Fibroblast of villous mesenchyme (primary cell): ENCODE results near the gene SDR42E2. TPM values are rescaled to one million over a fixed set of nuclear protein-coding genes. Genes with fewer than 3 reads are reported as not detected.
"Not testable (repeated sequence)": the region's sequence is repeated elsewhere in the genome, so short reads cannot be mapped to it uniquely, and the experiment has no call there.

Experiments used
- DNase-seq: peaks from one replicate; pipeline ENCODE4 v3.0.0-alpha.2; 2010; ENCODE audit warnings: low read depth
- H3K4me3 ChIP-seq: 2 replicates; pipeline ENCODE4 v1.5.1; 2011; ENCODE audit warnings: low read depth, mild to moderate bottlenecking, low read length
- total RNA-seq: library from RNA; depleted of rRNA; stranded (reverse); fragments of >200 nt; gene quantifications from 2 replicates; pipeline ENCODE4 v1.2.3, GENCODE V29; 2012
- TF ChIP-seq, protein P1 (sequence below): IDR thresholded peaks from 2 replicates; pipeline ENCODE4 v1.5.1; 2012; ENCODE audit warnings: low read depth, mild to moderate bottlenecking, low read length; ENCODE audit not compliant: insufficient read depth

SDR42E2 gene
- total RNA-seq, 1 donor: not detected

DNA sequence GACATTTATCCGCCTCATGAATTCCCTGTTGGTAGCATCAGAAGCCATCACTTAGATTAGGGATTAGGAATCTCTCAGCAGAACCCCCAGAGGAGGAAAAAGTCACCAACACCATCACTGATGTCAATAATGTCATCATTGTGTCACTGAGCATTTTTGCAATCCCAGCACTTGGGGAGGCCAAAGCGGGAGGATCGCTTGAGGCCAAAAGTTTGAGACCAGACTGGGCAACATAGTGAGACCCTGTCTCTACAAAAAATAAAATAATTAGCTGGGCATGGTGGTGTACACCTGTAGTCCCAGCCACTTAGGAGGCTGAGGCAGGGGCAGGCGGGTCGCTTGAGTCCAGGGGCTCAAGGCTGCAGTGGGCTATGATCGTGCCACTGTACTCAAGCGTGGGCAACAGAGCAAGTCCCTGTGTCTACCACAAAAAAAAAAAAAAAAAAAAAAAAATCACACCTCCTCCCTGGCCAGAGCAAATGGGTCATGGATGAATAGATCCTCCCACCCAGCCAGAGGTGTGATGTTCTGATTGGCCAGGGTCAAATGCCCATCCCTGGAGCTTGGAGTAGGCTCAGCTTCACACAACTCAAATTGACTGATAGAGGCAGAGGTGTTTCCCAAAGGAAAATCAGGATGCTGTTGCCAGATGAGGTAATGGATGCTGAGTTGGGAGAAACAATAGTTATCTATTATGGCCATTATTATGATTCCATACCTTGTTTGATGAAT, 38.4 kb upstream of the SDR42E2 start:
- TF ChIP-seq, protein P1, sequence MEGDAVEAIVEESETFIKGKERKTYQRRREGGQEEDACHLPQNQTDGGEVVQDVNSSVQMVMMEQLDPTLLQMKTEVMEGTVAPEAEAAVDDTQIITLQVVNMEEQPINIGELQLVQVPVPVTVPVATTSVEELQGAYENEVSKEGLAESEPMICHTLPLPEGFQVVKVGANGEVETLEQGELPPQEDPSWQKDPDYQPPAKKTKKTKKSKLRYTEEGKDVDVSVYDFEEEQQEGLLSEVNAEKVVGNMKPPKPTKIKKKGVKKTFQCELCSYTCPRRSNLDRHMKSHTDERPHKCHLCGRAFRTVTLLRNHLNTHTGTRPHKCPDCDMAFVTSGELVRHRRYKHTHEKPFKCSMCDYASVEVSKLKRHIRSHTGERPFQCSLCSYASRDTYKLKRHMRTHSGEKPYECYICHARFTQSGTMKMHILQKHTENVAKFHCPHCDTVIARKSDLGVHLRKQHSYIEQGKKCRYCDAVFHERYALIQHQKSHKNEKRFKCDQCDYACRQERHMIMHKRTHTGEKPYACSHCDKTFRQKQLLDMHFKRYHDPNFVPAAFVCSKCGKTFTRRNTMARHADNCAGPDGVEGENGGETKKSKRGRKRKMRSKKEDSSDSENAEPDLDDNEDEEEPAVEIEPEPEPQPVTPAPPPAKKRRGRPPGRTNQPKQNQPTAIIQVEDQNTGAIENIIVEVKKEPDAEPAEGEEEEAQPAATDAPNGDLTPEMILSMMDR: no peak
- H3K4me3 ChIP-seq: no peak overlapping the region

DNA sequence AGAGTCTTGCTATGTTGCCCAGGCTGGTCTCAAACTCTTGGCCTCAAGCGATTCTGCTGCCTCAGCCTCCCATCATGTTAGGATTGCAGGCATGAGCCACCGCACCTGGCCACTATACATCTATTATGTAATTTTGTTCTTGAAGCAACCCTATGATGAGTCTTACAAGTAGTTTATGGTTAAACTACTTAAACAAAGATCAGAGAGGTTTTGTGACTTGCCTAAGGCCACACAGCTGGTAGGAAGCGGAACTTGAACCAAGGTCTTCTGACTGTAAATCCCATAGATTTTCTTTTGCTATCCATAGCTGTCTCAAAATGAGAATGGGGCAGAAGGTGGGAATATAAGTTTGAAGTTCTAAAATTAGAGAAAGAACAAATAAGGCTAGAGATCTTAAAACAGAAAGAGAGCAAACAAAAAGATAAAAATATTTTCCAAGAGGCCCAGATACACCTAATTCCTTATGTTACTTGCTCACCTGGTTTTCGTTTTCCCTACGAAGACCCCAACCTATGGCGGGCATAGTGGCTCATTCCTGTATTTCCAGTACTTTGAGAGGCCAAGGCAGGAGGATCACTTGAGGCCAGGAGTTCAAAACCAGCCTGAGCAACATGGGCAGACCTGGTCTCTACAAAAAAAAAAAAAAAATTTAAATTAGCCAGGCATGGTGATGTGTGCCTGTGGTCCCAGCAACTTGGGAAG, 37.6 kb upstream of the SDR42E2 start:
- no peak overlapping the region for H3K4me3 ChIP-seq
- DNase-seq: no peak
- TF ChIP-seq, protein P1: no peak

More for the DNA sequence above, 38.4 kb upstream of the SDR42E2 start:
- no peak for DNase-seq

DNA sequence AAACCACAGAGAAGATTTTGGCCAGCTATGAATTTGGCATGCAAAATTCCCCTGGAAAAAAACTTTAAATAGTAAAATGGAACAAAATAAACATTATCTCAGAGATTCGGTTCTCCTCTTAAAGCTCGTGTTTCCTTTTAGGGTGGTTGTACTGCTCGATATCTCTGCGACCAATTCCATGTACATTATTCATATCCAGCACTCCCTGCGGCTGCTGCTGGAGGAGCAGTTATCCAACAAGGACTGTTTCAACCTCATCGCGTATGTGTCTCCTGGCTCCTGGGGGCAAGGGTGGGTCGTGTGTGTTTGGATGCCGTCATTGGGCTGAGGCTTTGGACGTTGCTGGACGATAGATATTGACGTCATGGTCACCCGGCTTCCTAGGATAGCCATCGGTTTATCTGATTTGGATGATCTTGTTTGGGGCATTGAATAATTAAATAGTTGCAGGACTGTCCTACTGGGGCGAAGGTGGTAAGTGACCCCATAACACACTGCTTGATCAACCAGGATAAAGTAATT, 36.2 kb upstream of the SDR42E2 start:
- H3K4me3 ChIP-seq: no peak overlapping the region

DNA sequence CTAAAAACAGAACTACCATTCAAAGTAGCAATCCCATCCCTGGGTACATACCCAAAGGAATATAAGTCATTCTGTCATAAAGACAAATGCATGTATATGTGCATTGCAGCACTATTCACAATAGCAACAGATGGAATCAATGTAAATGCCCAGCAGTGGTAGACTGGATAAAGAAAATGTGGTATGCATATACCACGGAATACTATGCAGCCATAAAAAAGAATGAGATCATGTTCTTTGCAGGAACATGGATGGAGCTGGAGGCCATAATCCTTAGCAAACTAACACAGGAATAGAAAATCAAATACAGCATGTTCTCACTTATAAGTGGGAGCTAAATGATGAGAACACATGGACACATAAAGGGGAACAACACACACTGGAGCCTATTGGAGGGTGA, 33.8 kb upstream of the SDR42E2 start:
- not testable (repeated sequence) for DNase-seq

More for the DNA sequence above, 36.2 kb upstream of the SDR42E2 start:
- DNase-seq: no peak
- TF ChIP-seq, protein P1: no peak

DNA sequence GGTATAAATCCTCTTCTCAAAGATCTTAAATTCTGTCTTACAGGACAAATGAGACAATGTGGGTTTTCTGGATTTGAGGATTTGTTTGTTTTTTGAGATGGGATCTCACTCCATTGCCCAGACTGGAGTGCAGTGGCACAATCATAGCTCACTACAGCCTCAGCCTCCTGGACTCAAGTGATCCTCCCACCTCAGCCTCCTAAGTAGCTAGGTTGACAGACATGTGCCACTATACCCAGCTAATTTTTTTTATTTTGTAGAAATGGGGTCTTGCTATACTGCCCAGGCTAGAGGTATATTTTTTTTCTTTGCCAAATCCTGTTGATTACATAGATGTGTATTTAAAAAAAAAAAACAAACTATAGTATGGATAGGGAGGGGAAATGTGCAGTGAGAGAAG, 31.8 kb upstream of the SDR42E2 start:
- TF ChIP-seq, protein P1: no peak
- no peak for DNase-seq
- no peak overlapping the region for H3K4me3 ChIP-seq

More for the DNA sequence above, 33.8 kb upstream of the SDR42E2 start:
- not testable (repeated sequence) for H3K4me3 ChIP-seq

DNA sequence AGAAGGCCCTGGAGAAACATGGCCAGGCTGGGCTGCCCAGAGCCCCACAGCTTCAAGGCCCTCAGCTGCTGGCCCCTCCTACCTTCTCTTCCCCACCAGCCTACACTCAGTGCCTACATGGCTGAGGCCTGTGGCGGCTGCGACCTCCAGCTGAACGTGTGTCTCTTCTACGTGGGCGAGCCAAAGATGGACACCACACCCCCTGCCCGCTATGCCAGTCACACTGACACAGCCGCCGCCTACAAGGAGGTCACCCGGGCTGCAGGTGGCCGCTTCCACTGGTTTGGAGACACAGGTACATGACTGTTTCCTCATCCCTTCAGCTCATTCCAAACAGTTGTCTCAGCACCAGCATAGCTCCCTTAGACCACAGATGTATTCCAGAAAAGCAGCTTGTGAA, 29.5 kb upstream of the SDR42E2 start:
- DNase-seq: no peak
- TF ChIP-seq, protein P1: no peak
- no peak overlapping the region for H3K4me3 ChIP-seq

DNA sequence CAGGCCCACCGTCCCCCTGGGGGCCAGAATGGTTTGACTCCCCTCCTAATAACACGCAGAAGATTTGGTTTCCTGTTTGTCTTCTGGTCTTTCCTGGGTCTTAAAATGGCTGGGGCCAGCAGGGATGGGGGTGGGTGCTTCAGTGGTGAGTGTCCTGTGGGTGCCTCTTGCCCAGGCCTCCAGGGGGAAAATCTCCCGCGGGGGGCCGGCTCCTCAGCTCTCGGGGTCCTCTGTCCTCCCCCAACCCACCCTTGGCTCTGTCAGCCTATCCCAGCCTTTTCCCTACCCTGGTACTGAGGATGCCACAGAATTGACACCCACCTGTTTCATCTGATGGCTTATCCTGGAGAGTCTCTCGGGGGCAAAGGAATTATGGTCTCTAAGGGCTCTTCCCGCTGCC, 23.8 kb upstream of the SDR42E2 start:
- H3K4me3 ChIP-seq: no peak overlapping the region
- TF ChIP-seq, protein P1: no peak
- DNase-seq: no peak
